HL-60/S4 treated with phorbol 12-myristate 13-acetate at 8.2 ng/mL for 4 days and 3 days (cell line): Measurements from ENCODE around the gene BRI3.

Experiments
- in situ Hi-C: fragments of 300-500 bp; cut with MboI; formaldehyde crosslinking; loops from 2 replicates; pipeline ENCODE4 v1.15.0; 2022; ENCODE audit warnings: low sequenced_read_pairs

BRI3 gene

DNA sequence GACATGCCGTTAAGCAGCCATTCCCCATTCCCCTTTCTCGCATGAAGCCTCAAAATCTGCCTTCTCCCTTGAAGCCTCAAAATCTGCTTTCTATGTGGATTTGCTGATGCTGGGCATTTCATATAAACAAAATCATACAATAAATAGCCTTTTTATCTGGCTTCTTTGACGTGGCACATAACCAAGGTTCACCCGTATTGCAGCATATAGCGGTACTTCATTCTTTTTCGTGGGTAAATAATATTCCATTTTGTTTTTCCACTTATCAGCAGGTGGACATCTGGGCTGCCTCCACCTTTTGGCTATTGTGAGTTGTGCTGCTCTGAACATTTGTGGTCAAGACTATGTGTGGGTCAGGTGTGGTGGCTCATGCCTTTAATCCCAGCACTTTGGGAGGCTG lies 57.0 kb downstream of the BRI3 start:
- in situ Hi-C loops = no loop called here

DNA sequence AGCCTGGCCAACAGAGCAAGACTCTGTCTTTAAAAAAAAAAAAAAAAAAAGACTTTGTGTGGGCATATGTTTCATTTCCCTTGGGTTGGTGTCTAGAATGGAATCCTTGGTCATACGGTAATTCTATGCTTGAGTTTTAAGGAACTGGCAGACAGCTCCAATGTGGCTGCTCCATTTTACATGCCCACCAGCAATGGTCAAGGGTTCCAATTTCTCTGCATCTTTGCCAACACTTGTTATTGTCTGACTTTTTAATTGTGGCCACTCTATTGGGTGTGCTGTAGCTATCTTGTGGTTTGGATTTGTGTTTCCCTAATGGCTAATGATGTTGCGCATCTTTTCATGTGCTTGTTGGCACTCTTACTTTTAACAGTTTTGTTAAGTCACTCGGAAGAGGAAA lies 57.6 kb downstream of the BRI3 start:
- in situ Hi-C loops = no loop called here

DNA sequence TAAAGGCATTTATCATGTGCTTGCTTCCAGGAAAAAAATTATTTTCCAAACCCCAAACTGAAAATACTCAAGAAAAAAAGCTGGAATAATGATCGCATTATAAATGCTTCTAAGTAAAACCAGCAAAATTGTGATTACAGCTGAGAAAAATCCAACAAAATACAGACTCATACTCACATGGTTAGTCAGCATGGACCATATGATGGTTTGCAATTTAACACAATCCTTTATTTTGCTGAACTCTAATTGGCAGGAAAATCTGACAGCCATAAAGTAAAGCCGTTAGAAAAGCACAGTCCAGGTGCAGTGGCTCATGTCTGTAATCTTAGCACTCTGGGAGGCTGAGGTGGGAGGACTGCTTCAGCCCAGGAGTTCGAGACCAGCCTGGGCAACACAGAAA lies 59.6 kb downstream of the BRI3 start:
- in situ Hi-C loops = no loop called here
